ENCODE measurements around the gene MPZL1. TPM values are rescaled to one million over a fixed set of nuclear protein-coding genes. Genes with fewer than 3 reads are reported as not detected.

MPZL1 gene
- total RNA-seq, 1 experiment from 2014 or later, result 273 TPM

GRCh38 chr1:167734227-167734626 lies 12.4 kb downstream of the MPZL1 start:
- no TSS peak for BruUV-seq (replicated peaks)
- H3K4me1 ChIP-seq, result peaks cover 10% of the 10 kb centered on the region; the same call in 1 of the 2 replicates
- no peaks in the 10 kb centered on the region for H3K27me3 ChIP-seq (replicated peaks; ENCODE audit: control insufficient read depth, insufficient read depth, low read length)
- no peak for DNase-seq
- no peak for TF ChIP-seq CTCF (IDR thresholded peaks at IDR 0.05; ENCODE audit: insufficient read depth in 1 of 2, low read depth in 1 of 2, low read length in 1 of 2, severe bottlenecking in 1 of 2, unreplicated experiment in 1 of 2)
- Mint-ChIP-seq H3K9me3 (ENCODE audit: unreplicated experiment) (no peaks in the 10 kb centered on the region), H3K4me3 (ENCODE audit: unreplicated experiment) (no peak overlapping the region), H3K4me1 (ENCODE audit: low read depth, unreplicated experiment) (no peaks in the 10 kb centered on the region), H3K27me3 (ENCODE audit: insufficient read depth, unreplicated experiment) (no peaks in the 10 kb centered on the region), H3K36me3 (ENCODE audit: insufficient read depth, unreplicated experiment) (peaks cover 64% of the 10 kb centered on the region), H3K27ac (ENCODE audit: unreplicated experiment) (no peak overlapping the region)
- ChIA-PET POLR2A (no interaction called here), CTCF (interaction anchor here (0.9 kb wide), 1 partner anchor 36 kb away, joined by 3 read pairs; no protein-coding TSS in a partner anchor)
- no peak overlapping the region for H3K4me3 ChIP-seq (ENCODE audit: low read depth, low read length)
- intact Hi-C loops (cut with micrococcal nuclease; ENCODE audit: unreplicated experiment), result no loop called here
- no peaks in the 10 kb centered on the region; the same call in none of the 2 replicates for H3K36me3 ChIP-seq (ENCODE audit: control insufficient read depth, insufficient read depth, low read length)
- no peaks in the 10 kb centered on the region; the same call in 1 of the 2 replicates for H3K9me3 ChIP-seq

GRCh38 chr1:167734841-167735240 lies 13.1 kb downstream of the MPZL1 start:
- no peaks in the 10 kb centered on the region for H3K27me3 Mint-ChIP-seq (ENCODE audit: insufficient read depth, unreplicated experiment)
- peaks cover 16% of the 10 kb centered on the region for H3K4me1 ChIP-seq
- DNase-seq, result no peak
- H3K4me3 Mint-ChIP-seq (ENCODE audit: unreplicated experiment), result no peak overlapping the region
- no peaks in the 10 kb centered on the region for H3K9me3 Mint-ChIP-seq (ENCODE audit: unreplicated experiment)
- peaks cover 63% of the 10 kb centered on the region for H3K36me3 Mint-ChIP-seq (ENCODE audit: insufficient read depth, unreplicated experiment)
- no peak overlapping the region for H3K27ac Mint-ChIP-seq (ENCODE audit: unreplicated experiment)
- BruUV-seq (replicated peaks), result no TSS peak
- intact Hi-C loops (cut with micrococcal nuclease; ENCODE audit: unreplicated experiment), result no loop called here
- no peak overlapping the region for H3K4me3 ChIP-seq (ENCODE audit: low read depth, low read length)
- ChIA-PET CTCF (no interaction called here), POLR2A (no interaction called here)
- no peaks in the 10 kb centered on the region for H3K27me3 ChIP-seq (replicated peaks; ENCODE audit: control insufficient read depth, insufficient read depth, low read length)
- no peaks in the 10 kb centered on the region; the same call in none of the 2 replicates for H3K36me3 ChIP-seq (ENCODE audit: control insufficient read depth, insufficient read depth, low read length)
- H3K4me1 Mint-ChIP-seq (ENCODE audit: low read depth, unreplicated experiment), result peaks cover 6% of the 10 kb centered on the region
- no peak for TF ChIP-seq CTCF (IDR thresholded peaks at IDR 0.05; ENCODE audit: insufficient read depth in 1 of 2, low read depth in 1 of 2, low read length in 1 of 2, severe bottlenecking in 1 of 2, unreplicated experiment in 1 of 2)
- H3K9me3 ChIP-seq, result no peaks in the 10 kb centered on the region; the same call in 1 of the 2 replicates

- Histone ChIP-seq H3K36me3 (ENCODE audit: control insufficient read depth, insufficient read depth, low read length) (no peaks in the 10 kb centered on the region; the same call in none of the 2 replicates), H3K4me3 (ENCODE audit: low read depth, low read length) (no peak overlapping the region), H3K27me3 (replicated peaks; ENCODE audit: control insufficient read depth, insufficient read depth, low read length) (no peaks in the 10 kb centered on the region), H3K4me1 (peaks cover 37% of the 10 kb centered on the region), H3K9me3 (no peaks in the 10 kb centered on the region; the same call in 1 of the 2 replicates)
- ChIA-PET POLR2A (no interaction called here), CTCF (no interaction called here)
- intact Hi-C loops (cut with micrococcal nuclease; ENCODE audit: unreplicated experiment), result no loop called here
- DNase-seq, result no peak
- Mint-ChIP-seq H3K4me3 (ENCODE audit: unreplicated experiment) (no peak overlapping the region), H3K4me1 (ENCODE audit: low read depth, unreplicated experiment) (peaks cover 18% of the 10 kb centered on the region), H3K36me3 (ENCODE audit: insufficient read depth, unreplicated experiment) (peaks cover 44% of the 10 kb centered on the region), H3K27ac (ENCODE audit: unreplicated experiment) (no peak overlapping the region), H3K27me3 (ENCODE audit: insufficient read depth, unreplicated experiment) (no peaks in the 10 kb centered on the region), H3K9me3 (ENCODE audit: unreplicated experiment) (no peaks in the 10 kb centered on the region)
- TF ChIP-seq CTCF (IDR thresholded peaks at IDR 0.05; ENCODE audit: insufficient read depth in 1 of 2, low read depth in 1 of 2, low read length in 1 of 2, severe bottlenecking in 1 of 2, unreplicated experiment in 1 of 2), result no peak
- no TSS peak for BruUV-seq (replicated peaks)
These were observed 15.4 kb downstream of the MPZL1 start for GRCh38 chr1:167737169-167737568.
